ENCODE measurements around the gene TM2D1.

DNA sequence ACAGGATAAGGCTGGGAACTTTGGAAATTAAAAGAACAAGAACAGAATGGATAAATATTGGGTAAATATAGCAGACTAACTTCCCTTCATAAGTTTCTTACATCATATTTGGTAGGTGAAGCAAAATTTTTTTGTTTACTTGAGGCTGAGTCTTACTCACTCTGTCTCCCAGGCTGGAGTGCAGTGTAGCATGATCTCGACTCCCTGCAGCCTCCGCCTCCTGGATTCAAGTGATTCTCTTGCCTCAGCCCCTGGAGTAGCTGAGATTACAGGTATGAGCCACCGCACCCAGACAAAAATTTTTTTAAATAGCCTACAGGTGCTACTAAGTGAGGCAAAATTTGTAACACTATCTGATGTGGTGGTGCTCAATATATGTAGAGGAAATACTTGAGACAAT is 50.7 kb downstream of the TM2D1 start:
- TF ChIP-seq ZNF8 (CRISPR knock-in tag; IDR thresholded peaks at IDR 0.05) (no peak), ARNTL (CRISPR knock-in tag; IDR thresholded peaks at IDR 0.05; ENCODE audit: borderline replicate concordance, low read depth) (no peak), ZFP3 (CRISPR knock-in tag; IDR thresholded peaks at IDR 0.05) (no peak), RARB (CRISPR knock-in tag; IDR thresholded peaks at IDR 0.05) (no peak), ZC3H10 (CRISPR knock-in tag; IDR thresholded peaks at IDR 0.05) (no peak), ZFP30 (CRISPR knock-in tag; IDR thresholded peaks at IDR 0.05) (no peak), TCF4 (CRISPR knock-in tag; IDR thresholded peaks at IDR 0.05; ENCODE audit: borderline replicate concordance) (no peak), GLIS3 (CRISPR knock-in tag; IDR thresholded peaks at IDR 0.05) (no peak), ZNF565 (CRISPR knock-in tag; conservative IDR thresholded peaks at IDR 0.05; ENCODE audit: low read depth) (no peak), BACH2 (CRISPR knock-in tag; IDR thresholded peaks at IDR 0.05; ENCODE audit: borderline replicate concordance) (no peak)
- TF ChIP-seq, protein P1, sequence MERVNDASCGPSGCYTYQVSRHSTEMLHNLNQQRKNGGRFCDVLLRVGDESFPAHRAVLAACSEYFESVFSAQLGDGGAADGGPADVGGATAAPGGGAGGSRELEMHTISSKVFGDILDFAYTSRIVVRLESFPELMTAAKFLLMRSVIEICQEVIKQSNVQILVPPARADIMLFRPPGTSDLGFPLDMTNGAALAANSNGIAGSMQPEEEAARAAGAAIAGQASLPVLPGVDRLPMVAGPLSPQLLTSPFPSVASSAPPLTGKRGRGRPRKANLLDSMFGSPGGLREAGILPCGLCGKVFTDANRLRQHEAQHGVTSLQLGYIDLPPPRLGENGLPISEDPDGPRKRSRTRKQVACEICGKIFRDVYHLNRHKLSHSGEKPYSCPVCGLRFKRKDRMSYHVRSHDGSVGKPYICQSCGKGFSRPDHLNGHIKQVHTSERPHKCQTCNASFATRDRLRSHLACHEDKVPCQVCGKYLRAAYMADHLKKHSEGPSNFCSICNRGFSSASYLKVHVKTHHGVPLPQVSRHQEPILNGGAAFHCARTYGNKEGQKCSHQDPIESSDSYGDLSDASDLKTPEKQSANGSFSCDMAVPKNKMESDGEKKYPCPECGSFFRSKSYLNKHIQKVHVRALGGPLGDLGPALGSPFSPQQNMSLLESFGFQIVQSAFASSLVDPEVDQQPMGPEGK (CRISPR knock-in tag; IDR thresholded peaks at IDR 0.05; ENCODE audit: borderline replicate concordance): no peak
